Stimulated activated CD4-positive, alpha-beta T cell treated with anti-CD3 and anti-CD28 coated beads, Interleukin-1b, Interleukin-23, amount 100 ng/mL, for 24 hours (primary cell): ENCODE data around the gene UTP11.

Experiments used
- DNase-seq, 4 experiments: peaks; one replicate each; pipeline ENCODE4 v3.0.0-alpha.2; 2020; ENCODE audit warnings: low read depth in 4 of 4, low spot score in 1 of 4

The UTP11 gene

DNA sequence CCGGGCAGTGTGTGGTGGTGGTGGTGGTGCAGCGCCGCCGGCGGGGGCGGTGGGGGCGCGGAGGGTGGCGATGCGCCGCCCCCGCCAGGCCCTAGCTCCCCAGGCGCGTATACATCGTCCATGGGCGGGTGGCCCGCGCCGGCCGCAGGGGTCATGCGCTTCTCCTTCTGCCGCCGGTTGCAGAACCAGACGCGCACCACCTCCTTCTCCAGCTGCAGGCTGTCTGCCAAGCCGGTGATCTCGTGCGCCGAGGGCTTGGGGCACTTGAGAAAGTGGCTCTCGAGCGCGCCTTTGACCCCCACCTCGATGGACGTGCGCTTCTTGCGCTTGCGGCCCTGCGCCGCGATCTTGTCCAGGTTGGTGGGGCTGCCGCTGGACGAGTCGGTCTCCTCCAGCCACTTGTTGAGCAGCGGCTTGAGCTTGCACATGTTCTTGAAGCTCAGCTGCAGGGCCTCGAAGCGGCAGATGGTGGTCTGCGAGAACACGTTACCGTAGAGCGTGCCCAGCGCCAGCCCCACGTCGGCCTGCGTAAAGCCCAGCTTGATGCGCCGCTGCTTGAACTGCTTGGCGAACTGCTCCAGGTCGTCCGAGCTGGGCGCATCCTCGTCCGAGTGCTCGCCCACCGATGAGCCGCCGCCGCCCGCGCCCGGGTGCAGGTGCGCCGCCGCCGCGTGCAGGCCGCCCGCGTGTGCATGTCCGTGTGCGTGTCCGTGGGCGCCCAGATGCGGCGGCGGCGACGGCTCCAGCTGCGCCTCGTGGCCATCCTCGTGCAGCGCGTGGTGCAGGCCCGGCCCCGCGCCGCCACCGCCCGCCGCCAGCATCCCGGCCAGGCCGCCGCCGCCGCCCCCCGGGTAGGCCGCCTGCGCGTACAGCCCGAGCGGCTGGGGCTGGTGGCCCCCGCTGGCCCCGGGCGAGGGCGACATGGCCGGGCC lies 33.1 kb downstream of the UTP11 start:
- DNase-seq, result no peak

DNA sequence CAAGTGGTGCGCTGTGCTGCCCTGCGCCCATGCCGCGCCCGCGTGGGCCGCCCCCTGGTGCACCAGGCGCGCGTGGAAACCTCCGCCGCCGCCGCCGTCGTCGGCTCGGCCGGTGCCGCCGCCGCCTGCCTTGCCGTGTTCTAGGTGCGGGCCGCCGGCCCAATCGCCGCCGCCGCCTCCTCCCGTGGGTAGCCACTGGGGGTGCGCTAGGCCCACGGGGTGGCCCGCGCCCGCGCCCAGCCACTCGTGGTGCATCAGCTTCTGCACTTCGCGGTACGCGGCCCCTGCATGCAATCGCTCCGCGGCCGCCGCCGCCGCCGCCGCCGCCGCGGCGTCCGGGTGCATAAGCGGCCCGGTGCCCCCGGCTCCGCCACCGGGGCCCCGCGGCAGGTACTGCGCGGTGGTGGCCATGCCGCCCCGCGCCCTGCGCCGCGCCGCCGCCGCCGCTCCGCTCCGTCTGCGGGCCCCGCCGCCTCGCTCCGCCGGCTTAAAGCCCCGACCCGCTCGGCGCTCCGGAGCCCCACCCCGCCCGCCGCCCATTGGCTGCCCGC lies 33.9 kb downstream of the UTP11 start, which contains the start of gene POU3F1:
TSS of gene POU3F1 (minus strand) at position 461 of the 551 bp plus-strand sequence. CDS start at position 411, 50 bp downstream.
- DNase-seq, result no peak

DNA sequence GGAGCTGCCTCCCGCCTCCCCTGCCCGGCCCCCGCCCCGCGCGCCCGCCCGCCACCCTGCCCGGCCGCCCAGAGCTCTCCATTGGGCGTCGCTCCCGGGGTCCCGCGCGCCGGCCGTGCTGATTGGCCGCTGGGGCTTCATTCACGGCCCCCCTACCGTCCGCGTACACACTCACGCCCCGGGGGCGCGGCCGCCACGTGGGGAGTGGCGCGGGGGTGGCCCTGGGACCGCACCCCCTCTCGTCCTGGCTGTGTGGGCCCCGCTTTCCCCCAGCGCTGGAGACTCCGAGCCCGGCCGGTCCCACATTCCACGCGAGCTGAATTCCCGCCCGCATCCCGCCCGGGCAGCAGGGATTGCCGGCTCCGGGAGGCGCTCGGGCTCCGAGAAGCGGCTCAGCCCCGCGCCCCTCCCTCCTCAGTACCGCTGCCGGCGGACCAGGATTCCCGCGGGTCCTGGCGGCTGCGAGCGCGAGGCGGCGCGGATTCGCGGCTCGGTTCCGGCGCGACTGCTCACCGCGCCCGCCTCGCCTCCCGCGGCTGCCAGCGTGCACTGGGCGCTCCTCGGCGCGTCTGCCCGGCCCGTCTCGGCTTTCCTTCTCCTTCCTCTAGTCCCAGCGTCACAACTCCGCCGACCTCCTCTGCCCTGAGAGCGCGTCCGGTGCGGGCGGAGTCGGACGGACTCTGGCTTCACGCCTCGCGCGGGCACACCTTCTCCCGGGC lies 34.5 kb downstream of the UTP11 start:
- DNase-seq, result peak; percentile 42 to 79 (median 69)

DNA sequence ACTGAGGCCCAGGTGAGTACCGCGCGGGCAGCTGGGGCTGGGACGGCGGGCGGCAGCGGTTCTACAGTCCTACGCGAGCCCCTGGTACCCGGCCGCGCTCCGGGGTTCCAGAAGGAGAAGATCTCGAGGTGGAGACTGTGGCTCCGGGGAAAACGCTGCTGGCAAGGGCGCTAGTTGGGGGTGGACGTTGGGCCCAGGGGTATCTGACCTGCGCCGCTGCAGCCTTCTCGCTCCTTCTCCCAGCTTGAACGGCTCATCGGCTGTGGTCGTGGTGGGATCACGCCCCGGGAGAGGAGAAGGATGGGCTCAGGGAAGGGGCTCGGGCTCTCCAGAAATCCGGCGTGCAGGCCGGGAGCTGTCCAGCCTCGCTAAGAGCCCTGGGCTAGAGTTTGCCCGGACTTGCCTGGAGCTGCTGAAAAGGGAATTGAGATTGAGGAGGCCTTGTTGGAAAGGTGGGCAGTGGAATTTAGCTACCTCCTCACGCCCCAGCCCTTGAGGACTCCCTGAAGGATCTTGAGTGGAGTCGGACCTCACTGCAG lies 35.1 kb downstream of the UTP11 start:
- DNase-seq, result no peak

DNA sequence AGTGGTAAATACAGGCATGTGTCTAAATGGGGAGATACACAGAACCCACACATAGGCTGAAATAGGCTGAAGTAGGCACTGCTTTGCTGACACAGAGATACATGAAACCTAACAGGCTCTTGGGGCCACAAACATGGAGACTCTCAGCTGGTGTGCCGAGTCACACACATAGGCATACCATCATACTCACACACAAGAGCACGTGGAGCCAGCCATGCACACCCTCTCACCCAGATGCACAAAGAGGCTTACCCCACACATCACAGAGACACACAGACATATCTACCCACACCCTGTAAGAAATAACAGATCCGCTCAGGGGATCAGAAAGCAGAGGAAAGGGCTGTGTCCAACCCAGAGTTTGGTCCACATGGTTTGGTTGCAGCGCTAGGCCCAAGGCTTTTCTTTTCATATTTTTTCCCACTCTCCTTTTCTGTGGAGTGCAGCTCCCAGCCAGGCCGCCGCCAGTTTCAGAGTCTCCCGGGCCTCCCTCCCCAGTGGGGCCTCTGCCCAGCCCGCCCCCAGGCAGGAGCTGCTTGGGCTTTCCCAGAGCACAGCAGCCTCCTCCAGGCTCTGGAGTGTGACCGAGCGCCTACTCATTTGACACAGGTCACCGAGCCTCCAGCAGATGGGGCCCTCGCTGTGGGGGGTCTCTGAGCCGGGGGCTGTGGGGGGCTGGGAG lies 38.0 kb downstream of the UTP11 start:
- no peak for DNase-seq

DNA sequence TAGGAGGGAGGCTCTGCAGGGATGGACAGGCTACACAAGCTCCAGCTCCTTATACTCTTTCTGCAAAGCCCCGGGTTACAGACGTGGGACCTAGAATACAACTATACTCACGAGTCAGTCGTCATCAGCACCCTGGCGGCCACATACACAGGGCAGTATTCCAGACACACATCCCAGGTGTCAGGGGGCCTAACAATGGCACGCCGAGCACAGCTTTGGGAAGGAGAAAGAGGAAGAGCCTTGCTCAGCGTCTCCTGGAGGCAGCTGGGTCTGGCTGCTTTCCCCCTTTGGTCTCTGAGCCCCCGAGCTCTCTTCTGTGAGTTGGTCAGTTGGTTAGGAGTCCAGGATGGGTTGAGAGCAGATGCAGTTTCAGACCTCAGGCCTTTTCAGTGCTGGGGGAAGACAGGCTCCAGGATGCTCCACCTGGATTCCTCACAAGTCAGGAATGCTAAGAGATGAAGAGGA lies 38.6 kb downstream of the UTP11 start:
- no peak for DNase-seq

DNA sequence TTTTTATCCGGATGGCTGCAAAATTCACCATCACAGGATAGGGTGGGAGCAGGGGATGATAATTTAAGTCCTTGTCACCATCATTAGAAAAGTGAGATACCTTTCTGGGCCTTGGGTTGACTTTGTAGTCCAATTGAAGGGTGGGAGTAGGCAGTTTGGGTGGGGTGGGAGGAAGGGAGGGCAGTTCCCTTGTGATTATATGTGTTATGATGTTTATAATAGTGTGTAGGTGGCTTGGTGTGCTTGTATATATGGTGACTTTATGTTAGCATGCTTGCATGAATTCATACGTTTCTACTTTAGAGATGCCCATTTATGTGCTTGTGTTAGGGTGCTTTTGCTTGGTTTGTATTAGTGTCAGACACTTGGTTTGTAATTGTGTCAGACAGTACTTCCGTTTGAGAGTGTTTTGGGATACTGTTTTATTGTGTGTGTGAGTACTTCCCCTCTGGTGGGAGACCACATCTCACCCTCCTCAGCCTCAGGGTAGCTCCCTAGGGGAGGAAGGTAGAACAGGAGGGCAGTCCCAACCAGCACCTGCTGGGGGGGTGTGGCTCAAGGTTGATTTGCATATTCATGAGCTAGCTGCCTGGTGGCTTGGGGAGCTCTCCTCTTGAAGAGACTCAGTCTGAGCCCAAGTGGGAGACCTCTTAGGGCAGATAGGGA lies 40.3 kb downstream of the UTP11 start:
- no peak for DNase-seq

DNA sequence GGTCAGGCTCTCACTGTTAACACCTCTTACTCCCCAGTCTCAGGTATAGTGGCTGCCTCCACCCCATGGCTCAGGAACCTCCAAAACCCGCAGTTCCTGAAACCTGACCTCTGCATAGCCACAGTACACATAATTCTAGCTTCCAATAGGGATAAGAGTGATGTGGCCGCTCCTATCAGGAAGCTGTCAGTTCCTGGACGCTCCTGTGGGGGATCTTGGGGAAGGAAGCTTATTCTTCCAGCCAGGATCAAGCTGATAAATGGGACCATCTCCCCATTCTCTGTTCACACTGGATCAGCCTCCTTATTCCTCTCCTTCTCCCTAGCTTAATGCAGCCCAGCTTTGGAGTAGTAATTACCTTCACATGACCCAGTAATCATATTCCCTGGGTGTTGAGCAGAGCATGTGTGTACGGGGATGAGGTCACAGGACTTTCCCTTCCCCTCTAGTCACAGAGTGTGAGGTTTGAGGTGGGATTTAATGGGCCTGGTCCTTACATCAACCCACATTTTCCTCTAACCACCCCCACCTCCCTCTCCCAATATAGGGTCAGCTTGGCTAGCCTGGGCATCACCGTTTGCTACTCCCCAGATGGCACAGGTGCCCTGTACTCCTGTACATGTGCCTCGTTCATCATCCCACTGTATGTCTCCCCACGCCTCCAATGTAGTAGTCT lies 41.0 kb downstream of the UTP11 start:
- DNase-seq, result no peak

DNA sequence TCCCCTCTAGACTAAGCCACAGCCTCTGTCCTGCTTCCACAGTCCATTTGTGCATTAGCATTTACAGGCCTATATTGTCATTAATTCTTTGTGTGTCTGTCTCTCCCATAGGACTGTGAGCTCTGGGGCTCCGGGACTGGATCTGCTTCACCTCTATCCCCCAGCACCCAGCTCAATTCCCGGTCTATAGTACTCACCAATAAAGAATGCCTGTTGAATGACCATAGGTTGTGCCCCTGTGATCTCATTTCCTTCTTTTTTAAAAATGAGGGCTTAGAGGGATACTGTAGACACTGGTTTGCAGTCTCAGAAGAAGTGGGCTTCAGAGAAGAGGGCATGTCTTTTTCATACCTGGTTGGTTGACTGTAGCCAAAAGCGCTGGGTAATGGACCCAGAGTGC lies 42.9 kb downstream of the UTP11 start:
- DNase-seq, result no peak

DNA sequence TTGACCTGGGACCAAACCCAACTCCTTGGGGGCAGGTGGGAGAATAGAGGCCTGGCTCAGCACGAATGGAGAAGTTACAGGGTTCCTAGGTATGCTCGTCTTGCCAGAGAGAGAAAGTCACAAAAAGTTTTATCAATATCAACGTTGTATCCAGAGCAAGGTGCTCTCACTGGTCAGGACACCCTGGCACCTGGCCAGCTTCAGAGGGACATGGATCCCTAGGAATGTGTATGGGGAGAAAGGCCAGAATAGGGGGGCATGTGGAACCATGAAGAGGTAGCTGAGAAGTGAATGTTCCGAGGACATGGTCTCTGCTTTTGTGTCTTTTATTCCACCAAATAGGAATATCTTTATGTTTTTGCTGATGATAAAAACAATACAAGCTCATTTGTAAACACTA lies 43.4 kb downstream of the UTP11 start:
- DNase-seq, result no peak

DNA sequence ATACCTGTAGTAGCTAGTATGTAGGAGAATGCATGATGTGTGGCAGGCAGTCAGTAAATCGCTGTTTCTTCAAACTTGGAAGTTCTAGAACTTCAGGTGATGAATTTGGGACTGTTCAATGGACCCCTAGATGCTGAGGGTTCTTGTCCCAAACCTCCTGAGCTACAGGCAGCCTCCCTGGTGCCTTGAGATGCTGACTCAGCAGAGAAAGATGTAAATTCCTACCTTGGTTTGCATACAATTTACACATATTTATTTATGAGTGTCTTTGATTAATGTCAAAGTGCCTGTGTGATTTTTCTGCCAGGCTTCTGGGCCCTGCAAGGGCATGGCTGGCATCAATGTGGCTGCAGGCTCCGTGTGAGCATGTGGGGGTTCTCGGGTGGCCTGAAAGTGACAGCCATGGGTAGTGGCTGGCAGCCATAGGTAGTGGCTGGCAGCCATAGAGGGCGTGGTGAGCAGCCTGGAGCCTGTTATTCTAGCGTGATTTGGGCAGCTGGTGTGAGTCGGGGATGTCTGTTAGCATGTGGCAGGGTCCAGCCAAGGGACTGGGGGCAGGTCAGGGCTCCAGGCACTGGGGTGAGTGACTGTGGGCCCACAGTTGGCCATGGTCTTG lies 47.2 kb downstream of the UTP11 start:
- DNase-seq, result no peak

DNA sequence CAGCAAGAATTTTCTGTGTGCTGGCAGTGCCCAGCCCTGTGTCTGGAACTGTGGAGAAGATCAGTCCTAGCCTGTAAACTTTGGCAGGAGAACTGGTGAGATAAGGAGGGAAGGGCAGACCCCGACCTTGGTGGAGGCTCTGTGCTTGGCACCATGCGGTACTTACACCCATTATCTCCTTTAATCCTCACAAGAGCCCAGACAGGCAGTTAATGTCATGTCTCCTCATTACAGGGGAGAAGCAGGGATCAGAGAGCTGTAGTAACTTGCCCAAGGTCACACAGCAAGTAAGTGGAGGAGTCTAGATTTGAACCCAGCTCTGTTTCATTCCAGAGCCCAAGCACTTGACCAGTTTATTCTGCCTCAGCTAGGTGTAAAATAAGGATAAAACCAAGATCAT lies 48.0 kb downstream of the UTP11 start:
- DNase-seq, result no peak

DNA sequence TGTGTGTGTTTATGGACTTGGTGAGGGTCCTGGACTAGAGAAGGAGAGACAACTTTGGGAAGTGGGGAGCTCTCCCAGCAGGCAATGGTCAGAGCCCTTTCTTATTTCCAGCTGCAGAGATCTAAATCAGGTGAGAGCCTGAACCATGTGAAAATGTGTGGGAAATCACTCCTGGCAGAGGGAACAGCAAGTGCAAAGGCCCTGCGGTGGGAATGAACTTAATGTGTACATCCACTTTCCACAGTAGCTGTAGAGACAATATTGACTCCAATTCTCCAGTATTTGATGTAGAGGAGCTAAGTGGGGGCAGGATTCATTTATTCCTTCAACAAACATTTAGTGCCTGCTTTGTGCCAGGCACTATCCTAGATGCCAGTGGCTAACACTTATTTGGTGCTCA lies 48.8 kb downstream of the UTP11 start:
- DNase-seq, result no peak

DNA sequence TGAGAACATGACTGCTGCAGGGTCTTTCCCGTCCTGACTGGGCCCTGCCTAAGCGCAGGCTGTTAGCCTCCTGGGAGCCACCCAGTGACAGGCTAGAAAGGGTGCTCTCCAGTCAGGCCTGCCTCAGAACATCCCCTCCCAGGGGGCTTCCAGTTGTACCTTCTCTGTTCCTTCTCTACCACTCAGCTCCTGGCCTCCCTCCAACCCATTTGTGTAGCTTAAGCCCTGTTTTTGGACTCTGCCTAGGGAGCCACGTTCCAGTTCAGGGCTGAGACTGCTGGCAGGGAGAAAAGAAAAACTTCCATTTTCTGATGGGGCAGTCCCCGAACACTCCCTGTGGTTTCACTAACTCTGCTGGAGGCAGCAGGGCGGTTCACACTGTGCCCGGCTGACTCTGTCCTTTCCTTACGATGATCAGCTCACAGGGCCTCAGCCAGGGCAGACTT lies 49.4 kb downstream of the UTP11 start:
- no peak for DNase-seq

DNA sequence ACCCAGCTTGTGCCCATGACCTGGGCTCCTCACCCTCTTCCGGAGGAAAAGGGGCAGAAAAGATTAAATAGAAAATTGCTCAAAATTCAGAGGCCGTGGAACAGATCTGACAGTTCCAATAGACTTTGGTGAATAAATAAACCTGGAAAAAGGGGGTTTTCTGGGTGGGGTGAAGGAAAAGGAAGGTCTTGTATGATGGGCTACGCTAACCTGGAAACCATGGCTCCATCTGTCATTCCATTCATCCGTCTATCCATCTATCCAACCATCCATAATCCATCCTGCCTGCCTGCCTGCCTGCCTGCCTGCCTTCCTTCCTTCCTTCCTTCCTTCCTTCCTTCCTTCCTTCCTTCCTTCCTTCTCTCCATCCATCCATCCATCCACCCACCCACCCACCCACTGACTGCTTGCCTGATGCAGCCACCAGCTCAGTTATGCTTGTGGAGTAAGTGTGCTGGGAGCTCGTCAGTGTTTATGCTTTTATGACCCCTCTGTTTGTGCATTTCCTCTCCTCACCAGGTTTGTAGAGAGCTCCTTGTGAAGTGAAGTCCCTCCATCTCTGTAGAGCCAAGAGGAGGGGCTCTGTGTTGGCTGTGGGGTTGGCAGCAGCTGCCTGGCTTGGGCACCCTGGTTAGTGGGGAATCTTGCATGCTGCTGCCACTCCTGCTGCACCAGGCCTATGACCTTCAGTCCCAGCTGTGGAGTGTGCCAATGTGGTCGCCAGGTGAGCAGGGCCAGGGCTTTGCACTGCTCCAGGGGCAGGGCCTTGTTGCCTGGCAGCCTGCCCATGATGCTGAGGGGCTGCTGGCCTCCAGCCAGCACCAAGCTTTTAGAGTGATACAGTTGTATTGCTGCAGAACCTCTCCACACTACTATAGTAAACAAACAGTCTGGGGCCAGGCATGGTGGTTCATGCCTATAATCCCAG lies 50.1 kb downstream of the UTP11 start:
- DNase-seq, result no peak

DNA sequence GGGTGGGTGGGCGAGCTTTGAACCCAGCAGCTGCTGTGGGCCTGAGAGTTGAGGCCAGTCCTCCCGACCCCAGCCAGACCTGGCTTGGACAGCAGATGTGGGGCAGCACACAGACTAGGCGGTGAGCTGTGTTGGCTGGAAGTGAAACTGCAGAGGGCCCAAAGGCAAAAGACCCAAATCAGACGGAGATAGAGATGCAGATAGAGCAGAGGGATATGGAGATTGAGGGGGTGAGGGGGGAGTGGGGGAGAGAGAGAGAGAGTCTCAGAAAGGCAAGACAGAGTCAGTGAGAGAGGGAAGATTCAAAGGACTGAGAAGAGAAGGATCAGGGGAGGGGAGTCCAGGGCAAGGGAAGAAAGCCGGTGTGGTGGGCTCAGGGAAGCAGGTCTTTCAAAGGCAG lies 51.1 kb downstream of the UTP11 start:
- DNase-seq, result no peak

DNA sequence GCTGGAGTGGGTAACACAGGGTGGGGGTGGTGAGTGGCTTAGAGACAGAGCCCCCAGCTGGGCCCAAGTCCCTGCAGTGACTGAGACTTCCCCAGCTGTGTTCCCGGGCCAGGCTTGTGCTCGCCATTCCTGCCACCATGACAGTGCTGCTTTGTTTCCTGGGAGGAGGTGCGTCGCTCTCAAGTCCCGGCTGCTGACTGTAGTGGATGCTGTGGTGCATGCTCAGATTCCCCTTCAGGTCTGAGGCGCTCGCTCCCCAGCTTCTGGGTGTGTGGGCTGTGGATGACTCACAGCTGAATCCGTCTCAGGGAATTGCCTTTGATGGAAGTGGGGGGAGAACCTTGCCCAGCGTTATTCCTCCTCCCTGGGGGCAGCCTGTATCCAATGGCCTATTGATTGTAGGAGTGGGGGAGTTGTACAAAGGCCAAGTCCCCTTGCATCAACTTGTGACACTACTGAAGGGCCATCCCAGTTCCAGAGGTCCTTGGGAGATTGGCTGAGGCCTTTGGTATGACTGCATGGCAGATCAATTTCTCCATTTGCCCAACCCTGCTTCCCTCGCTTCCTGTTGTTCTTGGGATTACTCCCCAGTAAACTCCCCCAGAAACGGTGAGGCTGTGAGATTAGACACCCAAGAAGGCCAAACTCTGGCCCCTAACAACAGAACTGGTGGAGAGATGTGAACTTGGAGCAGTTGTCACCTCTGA lies 51.8 kb downstream of the UTP11 start:
- DNase-seq, result no peak
